HG03432 (cell line): Measurements from ENCODE around the gene PSMB8.
"Not testable (repeated sequence)": the region's sequence is repeated elsewhere in the genome, so short reads cannot be mapped to it uniquely, and the experiment has no call there.

Experiments used
- ATAC-seq: cut with Tn5 transposase; IDR thresholded peaks from one replicate; pipeline ENCODE4 v1.9.1; 2021; ENCODE audit warnings: mild to moderate bottlenecking, moderate library complexity; ENCODE audit not compliant: unreplicated experiment

Gene PSMB8

DNA sequence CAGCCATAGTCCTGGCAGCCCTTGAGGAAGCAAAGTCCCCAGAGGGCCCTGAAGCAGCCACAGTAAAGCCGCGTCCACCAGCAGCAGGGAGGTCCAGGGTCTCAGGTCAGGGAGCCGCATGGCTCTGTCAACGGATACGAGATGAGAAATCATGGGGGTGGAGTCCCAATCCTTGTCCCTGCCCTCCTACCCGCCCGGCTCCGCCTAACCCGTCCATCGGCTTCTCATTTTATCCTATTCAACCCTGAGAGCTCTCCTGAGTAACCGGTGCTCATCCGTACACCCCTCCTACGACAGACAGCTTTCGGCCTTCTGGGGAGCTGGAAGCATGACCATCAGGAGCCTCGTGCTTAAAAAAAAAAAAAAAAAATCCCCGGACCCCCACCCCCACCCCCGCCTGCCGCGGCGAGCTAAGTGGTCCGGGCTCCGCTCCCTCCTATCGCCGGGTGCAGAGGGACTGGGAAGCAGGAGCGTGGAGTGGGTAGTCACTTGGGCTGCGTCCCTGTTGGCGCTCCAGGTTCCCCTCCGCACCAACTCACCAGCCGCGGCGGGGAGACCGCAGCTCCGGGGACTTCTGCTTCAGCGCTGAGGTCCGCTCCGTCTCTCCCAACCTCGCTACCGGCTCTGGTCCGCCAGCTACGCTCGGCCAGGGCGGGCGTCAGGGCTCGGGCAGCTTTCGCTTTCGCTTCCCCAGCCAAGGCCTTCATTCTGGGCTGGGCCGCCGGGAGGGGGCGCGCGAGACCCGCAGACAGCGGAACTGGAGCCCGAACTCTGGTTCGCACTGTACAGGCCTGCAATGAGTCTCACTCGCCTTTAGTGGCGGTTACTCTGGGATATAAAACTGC lies 5.5 kb downstream of the PSMB8 start, which contains the start of gene TAP2:
Gene TAP2 (minus strand): TSS at position 626 of the 845 bp plus-strand sequence. CDS start 506 bp downstream, at position 120.
- peak; percentile 77 for ATAC-seq

DNA sequence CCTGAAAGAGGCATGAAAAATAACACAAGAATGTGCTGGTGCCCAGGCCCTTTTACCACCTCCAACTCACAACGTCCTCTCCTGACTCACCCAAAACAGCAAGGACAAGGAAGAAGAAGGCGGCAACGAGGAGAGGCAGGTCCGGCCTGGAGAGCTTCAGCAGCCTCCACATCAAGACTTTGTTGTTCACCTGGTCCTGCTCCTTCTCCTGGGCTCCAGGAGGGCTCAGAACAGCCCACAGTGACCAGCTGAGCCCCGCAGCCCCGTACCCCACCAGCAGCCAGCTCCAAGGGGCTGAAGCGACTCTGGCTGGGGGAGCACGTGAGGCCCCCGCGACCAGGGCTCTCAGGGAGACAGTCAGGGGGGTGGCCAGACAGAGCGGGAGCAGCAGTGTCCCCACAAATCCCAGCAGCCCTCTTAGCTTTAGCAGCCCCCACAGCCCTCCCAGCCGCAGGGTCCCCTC lies 6.2 kb downstream of the PSMB8 start:
- ATAC-seq = no peak

DNA sequence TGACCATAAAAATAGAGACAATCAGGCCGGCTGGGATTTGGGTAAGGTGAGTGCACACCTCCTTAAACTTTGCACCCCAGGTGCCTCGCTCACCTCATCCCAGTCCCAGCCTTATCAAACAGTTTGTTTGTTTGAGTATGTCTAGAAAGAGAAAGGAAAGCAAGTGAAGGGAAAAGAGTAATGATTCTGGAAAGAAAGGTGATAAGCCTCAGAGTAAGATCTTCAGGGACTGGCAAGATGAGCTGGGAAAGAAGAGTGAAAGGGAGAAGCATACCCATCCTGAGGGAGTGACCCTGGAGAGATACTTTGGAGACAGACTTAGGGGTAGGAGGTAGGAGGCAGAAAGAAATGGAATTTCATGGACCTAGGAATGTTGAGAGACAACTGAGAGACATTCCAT lies 7.0 kb downstream of the PSMB8 start:
- ATAC-seq = no peak

- ATAC-seq = no peak
Measured at GRCh38 chr6:32835167-32835893, 8.5 kb downstream of the PSMB8 start.

DNA sequence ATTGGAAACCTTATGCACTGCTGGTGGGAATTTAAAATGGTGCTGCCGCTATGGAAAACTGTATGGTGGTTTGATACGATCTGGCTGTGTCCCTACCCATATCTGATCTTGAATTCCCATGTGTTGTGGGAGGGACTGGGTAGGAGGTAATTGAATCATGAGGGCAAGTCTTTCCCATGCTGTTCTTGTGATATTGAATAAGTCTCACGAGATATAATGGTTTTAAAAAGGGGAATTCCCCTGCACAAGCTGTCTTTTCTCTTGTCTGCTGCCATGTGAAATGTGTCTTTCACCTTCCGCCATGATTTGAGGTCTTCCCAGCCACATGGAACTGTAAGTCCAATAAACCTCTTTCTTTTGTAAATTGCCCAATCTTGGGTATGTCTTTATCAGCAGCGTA lies 10.2 kb downstream of the PSMB8 start:
- ATAC-seq = no peak

DNA sequence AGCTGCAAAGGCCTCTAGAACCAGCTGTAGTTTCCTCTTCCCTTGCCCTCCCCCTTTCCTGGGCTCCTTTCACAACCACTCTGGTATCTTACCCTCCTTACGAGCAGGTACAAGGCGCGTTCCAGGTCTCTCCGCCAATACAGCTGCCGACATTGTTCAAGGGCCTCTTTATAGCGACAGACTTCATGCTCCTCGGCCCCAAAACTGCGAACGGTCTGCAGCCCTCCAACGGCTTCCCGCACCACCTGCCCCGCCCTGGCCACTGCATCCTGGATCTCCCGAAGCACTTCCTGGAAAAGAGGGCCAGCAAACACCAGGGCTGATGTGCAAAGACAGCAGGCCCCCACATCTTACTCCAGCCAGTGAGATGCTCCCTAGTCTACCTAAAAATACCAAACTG lies 11.3 kb downstream of the PSMB8 start:
- no peak for ATAC-seq

DNA sequence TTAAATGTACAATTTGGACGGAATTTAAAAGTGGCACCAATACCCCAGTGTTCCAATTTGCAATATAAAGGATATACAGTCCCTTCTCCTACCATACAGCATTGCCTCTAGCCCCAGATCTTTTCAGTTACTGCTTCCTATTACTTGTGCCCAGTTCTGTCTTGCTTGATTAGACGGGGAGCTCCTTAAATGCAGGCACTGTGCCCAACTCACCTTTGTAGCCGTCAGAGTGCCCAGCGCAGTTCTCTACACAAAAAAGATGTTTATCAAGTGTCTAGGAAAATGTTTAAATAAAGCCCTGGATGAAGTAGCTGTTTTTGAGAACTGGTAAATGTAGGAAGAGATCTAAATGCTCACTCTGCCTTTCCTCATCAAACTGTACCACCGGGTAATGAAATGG lies 12.9 kb downstream of the PSMB8 start:
- no peak for ATAC-seq

- ATAC-seq = no peak
Measured at GRCh38 chr6:32830017-32830416, 13.8 kb downstream of the PSMB8 start.

DNA sequence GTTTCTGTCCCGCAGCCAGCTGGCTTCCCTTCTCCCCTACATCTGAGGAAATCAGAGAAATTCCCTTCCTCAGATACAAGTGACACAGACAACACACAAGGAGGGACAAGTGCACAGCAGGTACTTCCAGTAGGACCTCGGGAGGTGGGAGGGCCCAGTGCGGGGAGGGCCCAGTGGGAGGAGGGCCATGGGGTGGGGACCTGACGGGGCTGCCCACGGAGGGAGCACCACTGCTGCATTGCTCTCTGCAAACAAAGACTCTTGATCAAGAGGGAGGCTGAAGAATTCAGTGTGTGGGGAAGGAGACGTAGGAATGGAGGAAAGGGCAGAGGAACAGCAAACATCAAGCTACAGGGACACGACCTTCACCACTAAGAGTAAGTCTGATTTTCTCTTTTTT lies 14.4 kb downstream of the PSMB8 start:
- no peak for ATAC-seq

- no peak for ATAC-seq
Measured at GRCh38 chr6:32827025-32827424, 16.8 kb downstream of the PSMB8 start.

GRCh38 chr6:32825966-32826365 lies 17.9 kb downstream of the PSMB8 start:
- no peak for ATAC-seq

GRCh38 chr6:32819729-32820128 lies 24.1 kb downstream of the PSMB8 start:
- ATAC-seq = no peak

GRCh38 chr6:32818867-32819266 lies 25.0 kb downstream of the PSMB8 start:
- ATAC-seq = no peak

GRCh38 chr6:32816746-32817204 lies 27.1 kb downstream of the PSMB8 start, which contains the start of gene HLA-DOB:
TSS of gene HLA-DOB (minus strand) at chr6:32817002. CDS start at chr6:32816951, 51 bp downstream.
- ATAC-seq = peak; percentile 60

DNA sequence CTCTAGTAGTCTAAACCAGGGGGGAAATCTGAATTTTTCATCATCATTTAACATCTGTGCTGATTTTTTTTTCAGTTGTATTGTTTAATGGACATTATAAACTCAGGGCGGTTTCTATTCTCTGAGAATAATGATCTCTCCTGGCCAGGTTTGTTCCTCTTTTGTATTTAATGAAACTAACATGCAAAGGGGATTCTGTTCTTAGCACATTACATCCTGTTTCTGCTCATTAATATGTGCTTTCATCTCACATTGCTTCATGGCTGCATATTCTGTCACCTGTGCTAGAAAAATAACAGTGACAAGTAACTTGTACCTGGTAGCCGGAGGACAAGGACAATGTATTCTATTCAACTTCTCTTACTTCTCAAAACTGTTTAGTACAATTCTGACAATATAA lies 27.9 kb downstream of the PSMB8 start:
- peak; percentile 48 for ATAC-seq

GRCh38 chr6:32815115-32815514 lies 28.7 kb downstream of the PSMB8 start:
- no peak for ATAC-seq

GRCh38 chr6:32814145-32814544 lies 29.7 kb downstream of the PSMB8 start:
- no peak for ATAC-seq

DNA sequence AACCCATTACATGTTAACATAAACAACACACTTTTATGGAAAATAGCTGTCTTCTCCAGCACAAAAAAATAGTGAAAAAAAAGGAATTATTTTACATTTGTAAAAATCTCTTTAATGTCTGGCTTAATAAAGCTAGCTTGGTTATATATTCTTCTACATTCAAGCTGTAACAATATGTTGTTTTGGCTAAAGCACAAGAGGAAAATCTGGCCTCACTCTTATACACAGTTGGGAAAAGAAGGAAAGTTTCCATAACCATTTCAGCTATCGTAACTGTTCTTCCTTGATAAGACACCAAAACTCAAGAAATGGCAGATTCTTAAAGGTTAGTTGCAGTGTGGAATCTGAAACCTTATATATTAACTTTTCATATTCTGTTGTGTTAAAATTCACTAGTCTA lies 34.7 kb downstream of the PSMB8 start:
- no peak for ATAC-seq

DNA sequence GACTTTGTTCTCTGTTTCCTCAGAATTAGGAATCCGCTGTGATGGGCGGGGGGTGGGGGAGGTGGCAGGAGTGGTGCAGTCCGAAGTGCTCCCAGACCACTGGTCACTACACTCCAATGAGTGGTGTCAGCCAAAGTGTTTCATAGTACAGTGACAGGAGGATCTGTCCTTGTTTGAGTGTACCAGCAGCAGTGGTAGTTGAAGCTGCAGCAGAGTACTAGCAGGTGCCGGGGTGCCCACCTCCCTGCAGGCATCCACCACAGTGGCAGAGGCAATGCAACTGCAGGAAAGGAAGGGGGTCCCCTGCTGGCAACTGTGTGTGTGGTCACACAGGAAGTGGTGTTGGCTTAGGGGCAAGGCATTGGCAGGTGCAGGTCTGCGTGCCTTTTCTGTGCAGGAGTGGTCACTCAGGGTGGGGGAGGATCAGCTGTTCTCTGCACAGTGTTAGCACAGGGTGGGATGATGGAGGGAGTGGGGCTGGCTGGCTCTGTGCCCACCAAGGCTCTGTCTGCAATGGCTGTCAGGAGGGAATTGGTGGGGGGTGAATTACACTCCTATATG lies 36.7 kb downstream of the PSMB8 start:
- ATAC-seq = no peak

DNA sequence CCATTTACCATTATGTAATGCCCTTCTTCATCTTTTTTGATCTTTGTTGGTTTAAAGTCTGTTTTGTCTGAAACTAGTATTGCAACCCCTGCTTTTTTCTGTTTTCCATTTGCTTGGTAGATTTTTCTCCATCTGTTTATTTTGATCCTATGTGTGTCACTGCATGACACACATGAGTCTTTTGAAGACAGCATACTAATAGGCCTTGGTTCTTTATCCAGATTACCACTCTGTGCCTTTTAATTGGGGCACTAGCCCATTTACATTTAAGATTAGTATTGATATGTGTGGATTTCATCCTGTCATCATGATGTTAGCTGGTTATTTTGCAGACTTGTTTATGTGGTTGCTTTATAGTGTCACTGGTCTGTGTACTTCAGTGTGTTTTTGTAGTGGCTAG lies 38.4 kb downstream of the PSMB8 start:
- ATAC-seq = not testable (repeated sequence)

DNA sequence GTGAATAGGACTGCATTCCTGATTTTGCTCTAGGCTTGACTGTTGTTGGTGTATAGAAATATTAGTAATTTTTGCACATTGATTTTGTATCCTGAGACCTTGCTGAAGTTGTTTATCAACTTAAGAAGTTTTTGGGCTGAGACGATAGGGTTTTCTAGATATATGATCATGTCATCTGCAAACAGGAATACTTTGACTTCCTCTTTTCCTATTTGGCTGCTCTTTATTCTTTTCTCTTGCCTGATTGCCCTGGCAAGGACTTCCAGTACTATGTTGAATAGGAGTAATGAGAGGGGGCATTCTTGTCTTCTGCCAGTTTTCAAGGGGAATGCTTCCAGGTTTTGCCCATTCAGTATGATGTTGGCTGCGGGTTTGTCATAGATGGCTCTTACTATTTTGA lies 40.4 kb downstream of the PSMB8 start:
- ATAC-seq = no peak
